IPS-18a (cell line): ENCODE measurements around the gene ACOT12.

ENCODE experiments used
- H3K27ac ChIP-seq: one replicate; pipeline ENCODE4 v1.5.1; 2013; ENCODE audit warnings: low read length
- H3K27me3 ChIP-seq: one replicate; pipeline ENCODE4 v1.6.1; 2013; ENCODE audit warnings: mild to moderate bottlenecking, low read length; ENCODE audit not compliant: control insufficient read depth, insufficient read depth
- H3K36me3 ChIP-seq: one replicate; pipeline ENCODE4 v1.6.1; 2013; ENCODE audit warnings: low read depth, low read length; ENCODE audit not compliant: control insufficient read depth
- H3K4me1 ChIP-seq: one replicate; pipeline ENCODE4 v1.6.1; 2013; ENCODE audit warnings: low read depth, low read length; ENCODE audit not compliant: control insufficient read depth
- H3K4me3 ChIP-seq: one replicate; pipeline ENCODE4 v1.5.1; 2013; ENCODE audit warnings: low read length
- H3K9ac ChIP-seq: one replicate; pipeline ENCODE4 v1.6.1; 2013; ENCODE audit warnings: mild to moderate bottlenecking, low read length, moderate library complexity
- H3K9me3 ChIP-seq: one replicate; pipeline ENCODE4 v1.6.1; 2013; ENCODE audit warnings: low read depth, low read length; ENCODE audit not compliant: control insufficient read depth

Gene ACOT12

DNA sequence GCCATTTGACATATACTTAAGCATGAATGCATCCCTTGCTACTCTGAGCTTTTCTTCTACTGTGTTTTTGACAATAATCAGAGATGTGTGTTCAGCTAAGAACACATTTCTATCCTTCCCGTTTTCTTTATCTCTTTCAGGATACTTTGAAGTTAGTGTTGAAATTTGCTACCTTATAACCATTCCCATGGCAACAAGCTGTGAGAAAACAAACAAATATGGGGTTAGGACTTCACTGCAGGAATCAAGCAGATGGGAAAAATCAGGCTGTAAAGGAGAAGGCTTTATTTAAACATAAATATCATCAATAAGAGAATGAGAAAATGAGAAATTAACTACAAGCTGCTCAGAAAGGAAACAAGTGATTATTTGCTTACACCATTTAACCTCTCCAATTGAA lies 57.4 kb downstream of the ACOT12 start:
- Histone ChIP-seq H3K4me3 (no peak overlapping the region), H3K27me3 (no peaks in the 10 kb centered on the region), H3K27ac (no peak overlapping the region), H3K36me3 (no peaks in the 10 kb centered on the region), H3K4me1 (no peaks in the 10 kb centered on the region), H3K9me3 (no peaks in the 10 kb centered on the region), H3K9ac (no peak overlapping the region)

- Histone ChIP-seq H3K9me3 (no peaks in the 10 kb centered on the region), H3K36me3 (no peaks in the 10 kb centered on the region), H3K4me3 (no peak overlapping the region), H3K4me1 (no peaks in the 10 kb centered on the region), H3K27ac (no peak overlapping the region), H3K9ac (no peak overlapping the region), H3K27me3 (no peaks in the 10 kb centered on the region)
Observed at GRCh38 chr5:81335946-81336345, 58.0 kb downstream of the ACOT12 start.

DNA sequence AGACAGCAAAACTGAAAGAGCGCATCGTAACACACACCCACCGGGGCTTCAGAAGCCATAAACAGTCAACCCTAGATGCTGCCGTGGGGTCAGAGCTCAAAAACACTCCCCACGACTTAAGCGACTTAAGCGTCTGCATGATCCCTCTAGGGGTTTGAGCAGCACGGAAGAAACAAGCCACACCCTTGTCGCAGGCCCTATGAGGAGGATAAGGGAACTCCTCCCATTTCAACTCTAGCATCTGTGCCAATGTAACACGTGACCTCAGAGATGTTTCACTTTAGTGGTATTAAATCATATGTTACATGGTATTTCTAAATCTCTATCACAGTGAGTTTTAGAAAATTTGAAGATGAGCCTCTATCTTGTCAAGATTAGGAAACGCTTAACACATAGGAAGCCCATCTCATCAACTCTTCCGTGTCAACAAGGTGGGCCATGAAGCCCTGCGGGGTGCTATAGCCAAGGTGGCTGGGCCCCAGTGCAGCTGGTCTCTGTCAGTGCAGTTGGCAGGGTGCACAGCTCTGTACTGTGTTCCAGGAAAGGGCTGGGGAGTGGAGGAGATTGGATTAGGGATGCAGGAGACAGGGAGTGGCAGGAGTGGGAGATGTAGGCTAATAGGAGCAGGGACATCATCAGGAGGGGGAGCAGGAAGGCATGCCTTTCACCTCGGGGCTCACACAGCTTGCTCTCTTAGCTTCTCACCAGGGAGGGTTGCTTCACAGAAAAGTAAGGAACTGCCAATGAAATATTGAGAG lies 59.5 kb downstream of the ACOT12 start:
- no peak overlapping the region for H3K4me3 ChIP-seq
- no peaks in the 10 kb centered on the region for H3K4me1 ChIP-seq
- no peaks in the 10 kb centered on the region for H3K36me3 ChIP-seq
- no peaks in the 10 kb centered on the region for H3K9me3 ChIP-seq
- H3K27ac ChIP-seq, result no peak overlapping the region
- H3K27me3 ChIP-seq, result no peaks in the 10 kb centered on the region
- H3K9ac ChIP-seq, result no peak overlapping the region

DNA sequence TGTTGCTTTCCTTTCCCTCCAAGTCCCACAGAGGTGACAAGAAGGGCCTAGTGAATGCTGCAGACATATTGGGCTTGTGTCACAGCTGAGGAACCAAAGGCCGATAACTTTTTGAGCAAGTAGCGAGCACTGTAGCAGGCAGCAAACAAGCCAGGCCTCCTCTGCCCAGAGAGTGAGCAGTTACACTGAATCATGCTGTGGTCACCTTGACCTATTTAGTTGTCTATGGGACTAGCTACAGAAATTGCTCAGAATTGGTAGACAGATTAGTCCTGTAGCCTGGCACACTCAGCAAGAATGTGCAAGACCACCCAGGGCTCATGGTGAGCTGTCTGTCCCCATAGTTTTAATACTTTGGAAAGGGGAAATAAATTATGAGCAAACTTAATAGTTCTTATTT lies 67.4 kb downstream of the ACOT12 start:
- no peaks in the 10 kb centered on the region for H3K36me3 ChIP-seq
- H3K4me3 ChIP-seq, result no peak overlapping the region
- no peaks in the 10 kb centered on the region for H3K9me3 ChIP-seq
- H3K27me3 ChIP-seq, result no peaks in the 10 kb centered on the region
- no peak overlapping the region for H3K27ac ChIP-seq
- no peak overlapping the region for H3K9ac ChIP-seq
- peaks cover 5% of the 10 kb centered on the region for H3K4me1 ChIP-seq

GRCh38 chr5:81317536-81317935 lies 76.4 kb downstream of the ACOT12 start:
- no peaks in the 10 kb centered on the region for H3K27me3 ChIP-seq
- no peak overlapping the region for H3K27ac ChIP-seq
- H3K4me1 ChIP-seq, result peaks cover 16% of the 10 kb centered on the region
- peaks cover 10% of the 10 kb centered on the region for H3K36me3 ChIP-seq
- H3K4me3 ChIP-seq, result no peak overlapping the region
- no peaks in the 10 kb centered on the region for H3K9me3 ChIP-seq
- no peak overlapping the region for H3K9ac ChIP-seq

DNA sequence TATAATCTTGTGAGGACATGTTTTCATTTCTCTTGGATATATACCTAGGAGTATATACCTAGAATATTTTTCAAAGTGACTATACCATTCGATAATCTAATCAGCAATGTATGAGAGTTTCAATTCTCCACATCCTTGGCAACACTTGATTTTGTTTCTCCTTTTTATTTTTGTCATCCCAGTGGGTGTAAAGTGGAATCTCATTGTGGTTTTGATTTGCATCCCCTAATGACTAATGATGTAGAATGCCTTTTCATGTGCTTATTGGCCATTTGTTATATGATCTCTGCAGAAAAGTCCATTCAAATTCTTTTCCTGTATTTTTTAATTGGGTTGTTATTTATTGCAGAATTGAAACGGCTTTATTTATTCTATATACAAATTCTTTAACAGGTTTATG lies 77.4 kb downstream of the ACOT12 start:
- no peak overlapping the region for H3K4me3 ChIP-seq
- H3K36me3 ChIP-seq, result peaks cover 20% of the 10 kb centered on the region
- peaks cover 16% of the 10 kb centered on the region for H3K4me1 ChIP-seq
- H3K27me3 ChIP-seq, result no peaks in the 10 kb centered on the region
- H3K9me3 ChIP-seq, result no peaks in the 10 kb centered on the region
- no peak overlapping the region for H3K9ac ChIP-seq
- no peak overlapping the region for H3K27ac ChIP-seq

GRCh38 chr5:81315830-81316229 lies 78.1 kb downstream of the ACOT12 start:
- no peaks in the 10 kb centered on the region for H3K27me3 ChIP-seq
- peaks cover 16% of the 10 kb centered on the region for H3K4me1 ChIP-seq
- no peak overlapping the region for H3K9ac ChIP-seq
- no peak overlapping the region for H3K4me3 ChIP-seq
- no peaks in the 10 kb centered on the region for H3K9me3 ChIP-seq
- H3K36me3 ChIP-seq, result peaks cover 24% of the 10 kb centered on the region
- no peak overlapping the region for H3K27ac ChIP-seq

DNA sequence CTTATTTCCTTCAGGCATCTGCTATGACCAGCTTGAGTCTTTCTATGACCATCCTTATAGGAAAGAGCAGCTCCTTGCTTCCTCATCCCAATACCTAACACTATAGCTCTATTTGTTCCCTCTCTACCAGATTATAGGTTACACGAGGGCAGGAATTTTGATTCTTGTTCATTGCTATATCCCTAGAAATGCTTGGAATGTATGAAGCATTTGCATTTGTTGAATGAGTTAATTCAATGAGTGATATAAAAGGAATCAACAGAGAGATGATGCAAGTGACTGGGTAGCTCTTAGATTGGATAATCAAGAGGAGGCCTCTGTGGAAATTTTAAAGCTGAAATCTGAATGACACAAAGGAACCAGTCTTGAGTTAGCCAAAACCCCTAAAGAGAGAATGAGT lies 78.6 kb downstream of the ACOT12 start:
- Histone ChIP-seq H3K27ac (no peak overlapping the region), H3K27me3 (no peaks in the 10 kb centered on the region), H3K36me3 (peaks cover 26% of the 10 kb centered on the region), H3K9ac (no peak overlapping the region), H3K9me3 (no peaks in the 10 kb centered on the region), H3K4me3 (no peak overlapping the region), H3K4me1 (peaks cover 16% of the 10 kb centered on the region)

DNA sequence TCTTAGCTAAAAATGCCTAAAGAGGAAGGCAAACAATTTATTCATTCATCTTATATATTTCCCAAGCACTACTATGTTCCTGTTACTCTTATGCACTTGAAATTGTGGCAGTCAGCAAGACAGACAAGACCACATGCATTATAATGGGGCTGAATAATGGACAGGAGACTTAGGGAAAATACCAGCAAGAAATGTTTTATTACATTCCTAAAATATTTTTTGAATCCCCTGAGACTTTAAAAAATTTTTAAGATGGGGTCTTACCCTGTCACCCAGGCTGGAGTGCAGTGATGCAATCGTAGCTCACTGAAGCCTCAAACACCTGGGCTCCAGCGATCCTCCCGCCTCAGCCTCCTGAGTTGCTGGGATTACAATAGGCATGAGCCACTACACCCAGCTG lies 79.4 kb downstream of the ACOT12 start:
- H3K9me3 ChIP-seq, result no peaks in the 10 kb centered on the region
- H3K4me3 ChIP-seq, result no peak overlapping the region
- no peaks in the 10 kb centered on the region for H3K27me3 ChIP-seq
- no peak overlapping the region for H3K9ac ChIP-seq
- H3K27ac ChIP-seq, result no peak overlapping the region
- H3K36me3 ChIP-seq, result peaks cover 26% of the 10 kb centered on the region
- H3K4me1 ChIP-seq, result peaks cover 16% of the 10 kb centered on the region

DNA sequence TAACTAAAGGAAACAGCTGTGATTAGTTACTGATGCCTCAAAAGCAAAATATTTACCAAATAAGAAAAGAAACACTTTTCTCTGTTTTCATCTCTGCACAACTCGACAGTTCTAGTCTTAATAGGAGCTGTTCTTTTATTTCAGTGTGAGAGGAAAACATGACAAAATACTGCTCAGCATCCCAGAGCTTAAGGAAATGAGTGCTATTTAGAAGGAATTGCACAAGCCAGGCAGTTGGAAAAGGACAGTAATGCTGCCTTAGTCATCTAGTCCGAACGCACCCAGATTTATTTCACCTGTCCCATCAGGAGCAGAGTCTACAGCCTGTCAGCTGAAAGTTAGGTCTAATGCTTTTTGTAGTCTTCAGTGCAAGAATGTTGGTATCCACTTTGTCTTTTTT lies 80.2 kb downstream of the ACOT12 start:
- Histone ChIP-seq H3K27me3 (no peaks in the 10 kb centered on the region), H3K9me3 (no peaks in the 10 kb centered on the region), H3K9ac (no peak overlapping the region), H3K4me1 (peaks cover 16% of the 10 kb centered on the region), H3K36me3 (peaks cover 29% of the 10 kb centered on the region), H3K4me3 (no peak overlapping the region), H3K27ac (no peak overlapping the region)

- no peak overlapping the region for H3K27ac ChIP-seq
- no peak overlapping the region for H3K4me3 ChIP-seq
- H3K27me3 ChIP-seq, result no peaks in the 10 kb centered on the region
- H3K36me3 ChIP-seq, result peaks cover 29% of the 10 kb centered on the region
- no peaks in the 10 kb centered on the region for H3K9me3 ChIP-seq
- no peak overlapping the region for H3K9ac ChIP-seq
- H3K4me1 ChIP-seq, result peaks cover 16% of the 10 kb centered on the region
Observed at GRCh38 chr5:81313278-81313677, 80.7 kb downstream of the ACOT12 start.

GRCh38 chr5:81310402-81311063 lies 83.4 kb downstream of the ACOT12 start:
- Histone ChIP-seq H3K4me3 (no peak overlapping the region), H3K9ac (no peak overlapping the region), H3K27me3 (no peaks in the 10 kb centered on the region), H3K4me1 (peaks cover 5% of the 10 kb centered on the region), H3K36me3 (peaks cover 29% of the 10 kb centered on the region), H3K9me3 (no peaks in the 10 kb centered on the region), H3K27ac (no peak overlapping the region)
